PC-3 (cell line): Measurements from ENCODE around the gene REG1A. TPM values are rescaled to one million over a fixed set of nuclear protein-coding genes. Genes with fewer than 3 reads are reported as not detected.

Experiments used
- ATAC-seq: fragments of 200-7000 bp; cut with Tn5 transposase; 2 replicates; pipeline ENCODE4 v1.9.1; 2020; ENCODE audit warnings: mild to moderate bottlenecking, moderate library complexity
- BruUV-seq: library from RNA; stranded (reverse); fragments of 400-500 nt; replicated peaks from 2 replicates; lab custom pipeline; 2021; lab: Mats Ljungman, UMichigan
- CTCF ChIA-PET: fragments of 300-600 bp; sonication (Branson Sonifier 250); formaldehyde crosslinking; loops from one replicate; lab custom pipeline; 2022; ENCODE audit warnings: antibody characterized with exemption; lab: Charles Lee
- POLR2A ChIA-PET: fragments of 300-600 bp; sonication (Branson Sonifier 250); formaldehyde crosslinking; loops from one replicate; lab custom pipeline; 2022; ENCODE audit warnings: antibody characterized with exemption; ENCODE audit not compliant: unreplicated experiment; lab: Charles Lee
- DNase-seq: peaks from one replicate; pipeline ENCODE4 v3.0.0-alpha.2; 2015
- H2AFZ ChIP-seq: fragments of 300-600 bp; sonication (generic); 2 replicates; pipeline ENCODE4 v1.6.0; 2016; ENCODE audit warnings: antibody characterized with exemption, low read length
- H3F3A ChIP-seq: fragments of 300-600 bp; sonication (generic); one replicate; pipeline ENCODE4 v1.6.0; 2017; ENCODE audit warnings: antibody characterized with exemption, low read length, control low read depth, mild to moderate bottlenecking; ENCODE audit not compliant: unreplicated experiment
- H3K27ac ChIP-seq: fragments of 300-600 bp; sonication (generic); 2 replicates; pipeline ENCODE4 v1.5.1; 2016; ENCODE audit warnings: mild to moderate bottlenecking, low read length
- H3K27me3 ChIP-seq: fragments of 300-600 bp; sonication (generic); 2 replicates; pipeline ENCODE4 v1.6.1; 2016; ENCODE audit warnings: low read length, mixed read lengths
- H3K36me3 ChIP-seq: fragments of 300-600 bp; sonication (generic); 2 replicates; pipeline ENCODE4 v1.6.1; 2016; ENCODE audit warnings: low read depth, mixed run types, low read length, mixed read lengths
- H3K4me1 ChIP-seq: fragments of 300-600 bp; sonication (generic); 2 replicates; pipeline ENCODE4 v1.5.1; 2016; ENCODE audit warnings: low read length; ENCODE audit not compliant: insufficient read depth
- H3K4me2 ChIP-seq: fragments of 300-600 bp; sonication (generic); 2 replicates; pipeline ENCODE4 v1.6.0; 2016; ENCODE audit warnings: low read length
- H3K4me3 ChIP-seq: fragments of 300-600 bp; sonication (generic); 2 replicates; pipeline ENCODE4 v1.5.1; 2016; ENCODE audit warnings: mild to moderate bottlenecking, low read length, mixed read lengths
- H3K79me2 ChIP-seq: fragments of 300-600 bp; sonication (generic); 2 replicates; pipeline ENCODE4 v1.6.1; 2017; ENCODE audit warnings: low read length, mixed read lengths
- H3K9ac ChIP-seq: fragments of 300-600 bp; sonication (generic); 2 replicates; pipeline ENCODE4 v1.6.0; 2016; ENCODE audit warnings: mild to moderate bottlenecking, low read length
- H3K9me2 ChIP-seq: fragments of 300-600 bp; sonication (generic); replicated peaks from 2 replicates; pipeline ENCODE4 v1.6.1; 2016; ENCODE audit warnings: mixed run types, low read length, mixed read lengths
- H3K9me3 ChIP-seq: fragments of 300-600 bp; sonication (generic); 2 replicates; pipeline ENCODE4 v1.6.1; 2016; ENCODE audit warnings: low read length, mixed read lengths
- H4K20me1 ChIP-seq: fragments of 300-600 bp; sonication (generic); 2 replicates; pipeline ENCODE4 v1.6.1; 2016; ENCODE audit warnings: low read length, mixed read lengths
- EZH2 ChIP-seq: fragments of 300-600 bp; sonication (generic); IDR thresholded peaks from one replicate; pipeline ENCODE4 v1.6.1; 2017; ENCODE audit warnings: antibody characterized with exemption, mild to moderate bottlenecking, low read length; ENCODE audit not compliant: unreplicated experiment
- EZH2phosphoT487 ChIP-seq: fragments of 300-600 bp; sonication (generic); IDR thresholded peaks from 2 replicates; pipeline ENCODE4 v1.6.1; 2018; ENCODE audit warnings: mild to moderate bottlenecking, antibody characterized with exemption, low read length, borderline replicate concordance
- intact Hi-C: fragments of 100-400 bp; cut with micrococcal nuclease; formaldehyde crosslinking; loops from 2 replicates; pipeline ENCODE4 v1.9.0; 2023
- total RNA-seq: library from RNA; depleted of rRNA; stranded (reverse); fragments of >200 nt; gene quantifications from 2 replicates; pipeline ENCODE4 v1.2.3, GENCODE V29; 2014
- TF ChIP-seq, protein P1 (sequence below): fragments of 300-600 bp; sonication (generic); conservative IDR thresholded peaks from 2 replicates; pipeline ENCODE4 v1.5.1; 2017; ENCODE audit warnings: antibody characterized with exemption, low read depth, mild to moderate bottlenecking, low read length

The REG1A gene
- total RNA-seq, 1 experiment from 2014 or later = not detected

DNA sequence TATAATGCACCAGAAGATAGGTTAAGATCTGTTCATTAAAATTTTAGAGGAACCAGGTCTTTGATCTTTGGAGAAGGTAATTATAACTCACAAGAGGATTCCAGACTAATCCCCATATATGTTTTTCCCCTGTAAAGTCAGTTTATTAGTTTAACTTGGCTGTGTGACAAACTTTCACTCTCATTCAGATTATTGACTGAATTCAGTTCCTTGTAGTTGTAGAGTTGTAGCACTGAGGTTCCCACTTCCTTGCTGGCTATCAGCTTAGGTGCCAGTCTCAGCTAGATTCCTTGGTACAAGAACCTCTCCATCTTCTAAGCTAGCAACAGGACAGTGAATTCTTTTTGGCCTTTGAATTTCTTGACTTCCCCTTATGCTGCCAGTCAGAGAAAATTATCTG is 19.1 kb downstream of the REG1A start:
- ATAC-seq (no peak), DNase-seq (no peak)
- Histone ChIP-seq H3F3A (no peaks in the 10 kb centered on the region), H3K27ac (no peak overlapping the region), H3K4me1 (no peaks in the 10 kb centered on the region), H4K20me1 (no peaks in the 10 kb centered on the region), H3K36me3 (no peaks in the 10 kb centered on the region), H3K9me2 (no peaks in the 10 kb centered on the region), H3K9me3 (no peaks in the 10 kb centered on the region), H3K4me2 (no peak overlapping the region), H2AFZ (no peak overlapping the region), H3K79me2 (no peaks in the 10 kb centered on the region), H3K4me3 (no peak overlapping the region), H3K9ac (no peak overlapping the region), H3K27me3 (no peaks in the 10 kb centered on the region)
- ChIA-PET POLR2A (no interaction called here), CTCF (no interaction called here)
- TF ChIP-seq, protein P1, sequence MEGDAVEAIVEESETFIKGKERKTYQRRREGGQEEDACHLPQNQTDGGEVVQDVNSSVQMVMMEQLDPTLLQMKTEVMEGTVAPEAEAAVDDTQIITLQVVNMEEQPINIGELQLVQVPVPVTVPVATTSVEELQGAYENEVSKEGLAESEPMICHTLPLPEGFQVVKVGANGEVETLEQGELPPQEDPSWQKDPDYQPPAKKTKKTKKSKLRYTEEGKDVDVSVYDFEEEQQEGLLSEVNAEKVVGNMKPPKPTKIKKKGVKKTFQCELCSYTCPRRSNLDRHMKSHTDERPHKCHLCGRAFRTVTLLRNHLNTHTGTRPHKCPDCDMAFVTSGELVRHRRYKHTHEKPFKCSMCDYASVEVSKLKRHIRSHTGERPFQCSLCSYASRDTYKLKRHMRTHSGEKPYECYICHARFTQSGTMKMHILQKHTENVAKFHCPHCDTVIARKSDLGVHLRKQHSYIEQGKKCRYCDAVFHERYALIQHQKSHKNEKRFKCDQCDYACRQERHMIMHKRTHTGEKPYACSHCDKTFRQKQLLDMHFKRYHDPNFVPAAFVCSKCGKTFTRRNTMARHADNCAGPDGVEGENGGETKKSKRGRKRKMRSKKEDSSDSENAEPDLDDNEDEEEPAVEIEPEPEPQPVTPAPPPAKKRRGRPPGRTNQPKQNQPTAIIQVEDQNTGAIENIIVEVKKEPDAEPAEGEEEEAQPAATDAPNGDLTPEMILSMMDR = no peak
- TF ChIP-seq EZH2 = no peak
- TF ChIP-seq EZH2phosphoT487 = no peak
- intact Hi-C loops = no loop called here
- no TSS peak for BruUV-seq

DNA sequence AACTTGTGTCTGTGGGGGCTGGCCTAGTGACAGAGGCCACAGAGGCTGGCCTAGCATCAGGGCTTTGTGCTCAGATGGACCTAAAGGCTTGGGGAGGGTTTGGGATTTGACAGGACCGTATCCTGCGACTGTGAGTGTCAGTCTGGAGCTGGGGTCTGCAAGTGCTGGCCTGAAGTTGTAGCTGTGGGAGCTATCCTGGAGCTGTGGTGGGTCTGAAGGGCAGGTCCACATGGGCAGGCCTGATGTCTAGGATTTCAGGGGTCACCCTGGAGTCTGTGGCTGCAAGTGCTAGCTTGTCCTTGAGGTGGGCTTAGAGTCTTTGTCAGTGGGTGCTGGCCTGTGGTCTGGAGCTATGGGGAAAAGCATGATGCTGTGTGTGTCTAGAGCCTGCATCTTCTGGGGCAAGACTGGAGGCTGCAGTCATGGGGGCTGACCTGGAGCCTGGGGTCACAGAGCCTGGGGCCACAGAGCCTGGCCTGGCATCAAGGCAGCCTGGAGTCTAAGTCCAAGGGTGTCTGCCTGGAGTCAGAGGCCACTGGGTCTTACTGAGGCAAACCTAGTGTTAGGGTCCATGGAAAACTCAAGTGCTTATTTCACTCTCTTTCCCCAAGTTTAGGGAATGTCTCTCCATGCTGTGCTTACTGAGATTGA is 35.7 kb downstream of the REG1A start:
- no peak for DNase-seq
- no peak overlapping the region for H3K27ac ChIP-seq
- no peaks in the 10 kb centered on the region for H3F3A ChIP-seq
- H3K4me3 ChIP-seq = no peak overlapping the region
- no peak overlapping the region for H3K4me2 ChIP-seq
- H3K79me2 ChIP-seq = no peaks in the 10 kb centered on the region
- TF ChIP-seq EZH2phosphoT487 (no peak), EZH2 (no peak)
- TF ChIP-seq, protein P1 = no peak
- no peaks in the 10 kb centered on the region for H3K27me3 ChIP-seq
- no peaks in the 10 kb centered on the region for H4K20me1 ChIP-seq
- H3K36me3 ChIP-seq = no peaks in the 10 kb centered on the region
- BruUV-seq = no TSS peak
- peaks cover 18% of the 10 kb centered on the region; the same call in 1 of the 2 replicates for H3K9me3 ChIP-seq
- H3K9me2 ChIP-seq = no peaks in the 10 kb centered on the region
- no peak for ATAC-seq
- intact Hi-C loops = no loop called here
- ChIA-PET POLR2A (no interaction called here), CTCF (no interaction called here)
- H2AFZ ChIP-seq = no peak overlapping the region
- H3K4me1 ChIP-seq = no peaks in the 10 kb centered on the region
- H3K9ac ChIP-seq = no peak overlapping the region

DNA sequence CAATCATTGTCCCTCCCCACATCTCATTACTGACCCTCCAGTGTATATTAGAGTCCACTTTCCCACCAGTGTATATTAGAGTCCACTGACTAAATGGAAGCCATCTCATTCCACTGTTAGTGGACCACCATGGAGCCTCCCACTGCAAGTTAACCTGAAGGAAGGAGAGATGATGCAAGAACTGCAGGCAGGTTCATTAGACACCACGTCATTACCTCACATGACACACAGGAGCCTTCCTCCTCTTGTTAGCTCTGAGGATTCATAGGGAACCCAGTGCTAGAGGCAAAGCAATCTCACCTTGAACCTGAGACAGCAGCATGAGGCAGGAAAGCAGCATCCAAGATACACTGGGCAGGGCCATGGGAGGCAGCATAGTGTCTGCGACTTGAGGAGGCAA is 38.7 kb downstream of the REG1A start:
- no peak for ATAC-seq
- Histone ChIP-seq H4K20me1 (no peaks in the 10 kb centered on the region), H3K9me3 (peaks cover 12% of the 10 kb centered on the region; the same call in 1 of the 2 replicates), H3K4me3 (no peak overlapping the region), H3F3A (no peaks in the 10 kb centered on the region), H3K4me1 (no peaks in the 10 kb centered on the region), H3K9ac (no peak overlapping the region), H3K79me2 (no peaks in the 10 kb centered on the region), H3K27ac (no peak overlapping the region), H3K9me2 (no peaks in the 10 kb centered on the region), H3K36me3 (no peaks in the 10 kb centered on the region), H3K27me3 (no peaks in the 10 kb centered on the region), H3K4me2 (no peak overlapping the region), H2AFZ (no peak overlapping the region)
- TF ChIP-seq, protein P1 = no peak
- TF ChIP-seq EZH2phosphoT487 = no peak
- no peak for TF ChIP-seq EZH2
- intact Hi-C loops = no loop called here
- POLR2A ChIA-PET = no interaction called here
- CTCF ChIA-PET = no interaction called here
- no peak for DNase-seq
- no TSS peak for BruUV-seq
